Stimulated activated naive CD8-positive, alpha-beta T cell treated with anti-CD3 and anti-CD28 coated beads, Interleukin-15, amount 100 ng/mL, for 72 hours (primary cell): ENCODE results near the gene KTN1.

ENCODE experiments used
- ATAC-seq: fragments of 150-1000 bp; cut with Tn5 transposase; 2 replicates; pipeline ENCODE4 v1.10.0; 2021; ENCODE audit warnings: mild to moderate bottlenecking, moderate library complexity
- DNase-seq, 2 donors: peaks; one replicate each; pipeline ENCODE4 v3.0.0; 2021 to 2022
- H3K27ac Mint-ChIP-seq, 2 donors: one replicate each; pipeline ENCODE4 v1.8.0; 2022; ENCODE audit warnings: mild to moderate bottlenecking in 2 of 2, mixed read lengths in 2 of 2, moderate library complexity in 2 of 2
- H3K27me3 Mint-ChIP-seq: one replicate; pipeline ENCODE4 v1.8.0; 2022; ENCODE audit warnings: mixed read lengths
- H3K4me1 Mint-ChIP-seq: one replicate; pipeline ENCODE4 v1.8.0; 2022; ENCODE audit warnings: mild to moderate bottlenecking, mixed read lengths
- H3K4me3 Mint-ChIP-seq, 2 donors: one replicate each; pipeline ENCODE4 v1.8.0; 2022; ENCODE audit warnings: mild to moderate bottlenecking in 2 of 2, mixed read lengths in 2 of 2, moderate library complexity in 1 of 2
- H3K9me3 Mint-ChIP-seq, 2 donors: one replicate each; pipeline ENCODE4 v1.8.0; 2022; ENCODE audit warnings: mixed read lengths in 2 of 2

KTN1 gene

GRCh38 chr14:55667801-55668200 lies 87.8 kb downstream of the KTN1 start:
- ATAC-seq, result no peak
- no peak for DNase-seq
- Mint-ChIP-seq H3K4me1 (peaks cover 17% of the 10 kb centered on the region), H3K27me3 (no peaks in the 10 kb centered on the region), H3K4me3 (no peak overlapping the region), H3K27ac (no peak overlapping the region), H3K9me3 (no peaks in the 10 kb centered on the region)

GRCh38 chr14:55671641-55672040 lies 91.6 kb downstream of the KTN1 start:
- Mint-ChIP-seq H3K4me1 (no peaks in the 10 kb centered on the region), H3K4me3 (no peak overlapping the region), H3K27me3 (no peaks in the 10 kb centered on the region), H3K9me3 (no peaks in the 10 kb centered on the region), H3K27ac (no peak overlapping the region)
- no peak for ATAC-seq
- DNase-seq, result no peak

- Mint-ChIP-seq H3K27ac (no peak overlapping the region), H3K4me1 (no peaks in the 10 kb centered on the region), H3K4me3 (no peak overlapping the region), H3K27me3 (no peaks in the 10 kb centered on the region), H3K9me3 (no peaks in the 10 kb centered on the region)
- DNase-seq (no peak), ATAC-seq (no peak)
Measured at GRCh38 chr14:55673048-55673447, 93.0 kb downstream of the KTN1 start.

GRCh38 chr14:55681096-55681495 lies 101.1 kb downstream of the KTN1 start:
- Mint-ChIP-seq H3K9me3 (no peaks in the 10 kb centered on the region), H3K4me1 (no peaks in the 10 kb centered on the region), H3K4me3 (no peak overlapping the region), H3K27me3 (no peaks in the 10 kb centered on the region), H3K27ac (peak overlapping the region in 1 of 2 donors; percentile 66)
- ATAC-seq (no peak), DNase-seq (no peak)

GRCh38 chr14:55684956-55685584 lies 105.1 kb downstream of the KTN1 start:
- Mint-ChIP-seq H3K4me3 (no peak overlapping the region), H3K27ac (peak overlapping the region in 1 of 2 donors; percentile 4), H3K9me3 (no peaks in the 10 kb centered on the region), H3K4me1 (no peaks in the 10 kb centered on the region), H3K27me3 (no peaks in the 10 kb centered on the region)
- DNase-seq (no peak), ATAC-seq (no peak)

- peak overlapping the region in 1 of 2 donors; percentile 73 for H3K27ac Mint-ChIP-seq
- ATAC-seq, result no peak
- no peak for DNase-seq
Measured at GRCh38 chr14:55686713-55687112, 106.7 kb downstream of the KTN1 start.

GRCh38 chr14:55688566-55688965 lies 108.6 kb downstream of the KTN1 start:
- Mint-ChIP-seq H3K27ac (no peak overlapping the region), H3K4me3 (no peak overlapping the region), H3K9me3 (no peaks in the 10 kb centered on the region), H3K4me1 (no peaks in the 10 kb centered on the region), H3K27me3 (no peaks in the 10 kb centered on the region)
- DNase-seq (no peak), ATAC-seq (no peak)

More at GRCh38 chr14:55686713-55687112, 106.7 kb downstream of the KTN1 start:
- no peaks in the 10 kb centered on the region for H3K4me1 Mint-ChIP-seq
- no peak overlapping the region for H3K4me3 Mint-ChIP-seq
- H3K27me3 Mint-ChIP-seq, result no peaks in the 10 kb centered on the region
- no peaks in the 10 kb centered on the region for H3K9me3 Mint-ChIP-seq

GRCh38 chr14:55689981-55690871 lies 110.2 kb downstream of the KTN1 start:
- Mint-ChIP-seq H3K9me3 (no peaks in the 10 kb centered on the region), H3K27me3 (no peaks in the 10 kb centered on the region), H3K4me3 (no peak overlapping the region), H3K4me1 (no peaks in the 10 kb centered on the region), H3K27ac (no peak overlapping the region)
- DNase-seq (no peak), ATAC-seq (no peak)

- H3K27me3 Mint-ChIP-seq, result no peaks in the 10 kb centered on the region
- H3K4me3 Mint-ChIP-seq, result no peak overlapping the region
- no peak for ATAC-seq
- H3K9me3 Mint-ChIP-seq, result no peaks in the 10 kb centered on the region
- no peak for DNase-seq
- no peaks in the 10 kb centered on the region for H3K4me1 Mint-ChIP-seq
- H3K27ac Mint-ChIP-seq, result no peak overlapping the region
Measured at GRCh38 chr14:55691659-55692058, 111.7 kb downstream of the KTN1 start.

GRCh38 chr14:55693904-55694303 lies 113.9 kb downstream of the KTN1 start:
- H3K9me3 Mint-ChIP-seq, result no peaks in the 10 kb centered on the region
- no peak for ATAC-seq

GRCh38 chr14:55697414-55697861 lies 117.4 kb downstream of the KTN1 start:
- DNase-seq (no peak), ATAC-seq (no peak)
- no peak overlapping the region for H3K4me3 Mint-ChIP-seq
- H3K9me3 Mint-ChIP-seq, result peaks cover 0 to 7% of the 10 kb centered on the region in 2 donors
- no peaks in the 10 kb centered on the region for H3K4me1 Mint-ChIP-seq
- H3K27me3 Mint-ChIP-seq, result no peaks in the 10 kb centered on the region
- H3K27ac Mint-ChIP-seq, result no peak overlapping the region

More at GRCh38 chr14:55693904-55694303, 113.9 kb downstream of the KTN1 start:
- no peaks in the 10 kb centered on the region for H3K4me1 Mint-ChIP-seq
- no peak for DNase-seq
- no peaks in the 10 kb centered on the region for H3K27me3 Mint-ChIP-seq
- no peak overlapping the region for H3K27ac Mint-ChIP-seq
- no peak overlapping the region for H3K4me3 Mint-ChIP-seq

GRCh38 chr14:55698051-55698450 lies 118.0 kb downstream of the KTN1 start:
- Mint-ChIP-seq H3K27ac (no peak overlapping the region), H3K27me3 (no peaks in the 10 kb centered on the region), H3K4me3 (no peak overlapping the region), H3K4me1 (no peaks in the 10 kb centered on the region), H3K9me3 (peaks cover 0 to 7% of the 10 kb centered on the region in 2 donors)
- DNase-seq, result no peak
- ATAC-seq, result no peak

- DNase-seq (no peak), ATAC-seq (no peak)
- H3K27ac Mint-ChIP-seq, result no peak overlapping the region
- H3K27me3 Mint-ChIP-seq, result no peaks in the 10 kb centered on the region
- H3K9me3 Mint-ChIP-seq, result peaks cover 0 to 7% of the 10 kb centered on the region in 2 donors
- H3K4me3 Mint-ChIP-seq, result no peak overlapping the region
- H3K4me1 Mint-ChIP-seq, result no peaks in the 10 kb centered on the region
Measured at GRCh38 chr14:55699131-55700057, 119.4 kb downstream of the KTN1 start.

- Mint-ChIP-seq H3K27me3 (no peaks in the 10 kb centered on the region), H3K9me3 (peaks cover 0 to 7% of the 10 kb centered on the region in 2 donors), H3K4me3 (no peak overlapping the region), H3K27ac (no peak overlapping the region), H3K4me1 (no peaks in the 10 kb centered on the region)
- peak; percentile 52 for ATAC-seq
- DNase-seq, result no peak
Measured at GRCh38 chr14:55701638-55702037, 121.6 kb downstream of the KTN1 start.

GRCh38 chr14:55702511-55702910 lies 122.5 kb downstream of the KTN1 start:
- DNase-seq, result no peak
- Mint-ChIP-seq H3K4me3 (no peak overlapping the region), H3K4me1 (no peaks in the 10 kb centered on the region), H3K27ac (no peak overlapping the region), H3K27me3 (no peaks in the 10 kb centered on the region), H3K9me3 (peaks cover 0 to 7% of the 10 kb centered on the region in 2 donors)
- no peak for ATAC-seq
